GM18867 (cell line): Measurements from ENCODE around the gene FXN.
"Not testable (repeated sequence)": the region's sequence is repeated elsewhere in the genome, so short reads cannot be mapped to it uniquely, and the experiment has no call there.

ENCODE experiments used
- ATAC-seq: cut with Tn5 transposase; IDR thresholded peaks from one replicate; pipeline ENCODE4 v1.9.1; 2021; ENCODE audit warnings: mild to moderate bottlenecking, moderate library complexity; ENCODE audit not compliant: unreplicated experiment

The FXN gene

GRCh38 chr9:69065660-69066059 is 30.1 kb downstream of the FXN start:
- ATAC-seq, result no peak

DNA sequence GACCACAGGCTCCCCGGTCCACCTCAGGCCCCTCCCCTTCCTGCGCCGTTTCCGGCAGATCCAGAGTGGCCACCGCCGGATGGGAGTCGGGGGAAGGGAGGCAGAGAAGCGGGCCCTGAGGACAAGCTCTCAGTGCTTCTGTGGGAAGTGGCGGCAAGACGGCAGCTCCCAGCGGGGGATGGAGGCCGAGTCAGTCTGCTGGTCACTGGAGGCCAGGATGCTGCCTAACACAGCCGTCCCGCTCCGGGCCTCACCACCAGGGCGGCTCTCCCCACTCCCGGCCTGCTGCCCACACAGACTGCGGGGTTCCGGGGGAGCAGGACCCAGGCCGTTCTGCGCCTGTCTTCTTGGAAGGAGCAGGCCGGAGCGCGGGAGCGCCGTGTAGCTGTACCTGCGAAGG is 31.4 kb downstream of the FXN start:
- ATAC-seq, result no peak

GRCh38 chr9:69070201-69070600 is 34.6 kb downstream of the FXN start:
- no peak for ATAC-seq

- no peak for ATAC-seq
Observed at GRCh38 chr9:69071059-69071458, 35.5 kb downstream of the FXN start.

GRCh38 chr9:69073103-69073502 is 37.6 kb downstream of the FXN start:
- ATAC-seq, result no peak

DNA sequence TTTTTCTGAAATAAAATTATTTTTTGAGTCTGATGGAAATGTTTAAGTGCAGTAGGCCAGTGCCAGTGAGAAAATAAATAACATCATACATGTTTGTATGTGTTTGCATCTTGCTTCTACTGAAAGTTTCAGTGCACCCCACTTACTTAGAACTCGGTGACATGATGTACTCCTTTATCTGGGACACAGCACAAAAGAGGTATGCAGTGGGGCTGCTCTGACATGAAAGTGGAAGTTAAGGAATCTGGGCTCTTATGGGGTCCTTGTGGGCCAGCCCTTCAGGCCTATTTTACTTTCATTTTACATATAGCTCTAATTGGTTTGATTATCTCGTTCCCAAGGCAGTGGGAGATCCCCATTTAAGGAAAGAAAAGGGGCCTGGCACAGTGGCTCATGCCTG is 39.2 kb downstream of the FXN start:
- no peak for ATAC-seq

DNA sequence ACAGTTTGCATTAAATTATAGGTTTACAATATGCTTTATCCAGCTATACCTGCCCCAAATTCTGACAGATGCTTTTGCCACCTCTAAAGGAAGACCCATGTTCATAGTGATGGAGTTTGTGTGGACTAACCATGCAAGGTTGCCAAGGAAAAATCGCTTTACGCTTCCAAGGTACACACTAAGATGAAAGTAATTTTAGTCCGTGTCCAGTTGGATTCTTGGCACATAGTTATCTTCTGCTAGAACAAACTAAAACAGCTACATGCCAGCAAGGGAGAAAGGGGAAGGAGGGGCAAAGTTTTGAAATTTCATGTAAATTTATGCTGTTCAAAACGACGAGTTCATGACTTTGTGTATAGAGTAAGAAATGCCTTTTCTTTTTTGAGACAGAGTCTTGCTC is 41.0 kb downstream of the FXN start:
- ATAC-seq, result no peak

- ATAC-seq, result no peak
Observed at GRCh38 chr9:69078069-69078468, 42.5 kb downstream of the FXN start.

GRCh38 chr9:69078581-69078980 is 43.0 kb downstream of the FXN start:
- ATAC-seq, result no peak

DNA sequence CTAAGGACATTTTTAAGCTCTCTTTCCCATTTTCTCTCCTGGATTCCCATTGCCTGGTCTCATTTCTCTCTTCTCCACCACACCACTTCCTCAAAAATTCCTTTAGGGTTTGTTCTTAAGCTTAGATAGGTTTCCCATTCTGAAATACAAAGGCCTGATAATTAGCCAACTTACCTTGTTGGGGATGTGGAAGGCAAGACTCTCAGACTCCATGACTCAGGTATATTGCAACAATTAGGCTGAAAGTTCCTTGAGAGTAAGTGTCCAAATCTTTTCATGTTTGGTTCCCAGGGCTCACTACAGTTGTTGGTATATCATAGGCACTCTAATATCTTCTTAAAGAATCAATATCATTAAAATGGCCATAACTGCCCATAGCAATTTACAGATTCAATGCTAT is 43.6 kb downstream of the FXN start:
- ATAC-seq, result no peak

- ATAC-seq, result no peak
Observed at GRCh38 chr9:69081261-69081660, 45.7 kb downstream of the FXN start.

GRCh38 chr9:69083321-69083720 is 47.8 kb downstream of the FXN start:
- no peak for ATAC-seq

DNA sequence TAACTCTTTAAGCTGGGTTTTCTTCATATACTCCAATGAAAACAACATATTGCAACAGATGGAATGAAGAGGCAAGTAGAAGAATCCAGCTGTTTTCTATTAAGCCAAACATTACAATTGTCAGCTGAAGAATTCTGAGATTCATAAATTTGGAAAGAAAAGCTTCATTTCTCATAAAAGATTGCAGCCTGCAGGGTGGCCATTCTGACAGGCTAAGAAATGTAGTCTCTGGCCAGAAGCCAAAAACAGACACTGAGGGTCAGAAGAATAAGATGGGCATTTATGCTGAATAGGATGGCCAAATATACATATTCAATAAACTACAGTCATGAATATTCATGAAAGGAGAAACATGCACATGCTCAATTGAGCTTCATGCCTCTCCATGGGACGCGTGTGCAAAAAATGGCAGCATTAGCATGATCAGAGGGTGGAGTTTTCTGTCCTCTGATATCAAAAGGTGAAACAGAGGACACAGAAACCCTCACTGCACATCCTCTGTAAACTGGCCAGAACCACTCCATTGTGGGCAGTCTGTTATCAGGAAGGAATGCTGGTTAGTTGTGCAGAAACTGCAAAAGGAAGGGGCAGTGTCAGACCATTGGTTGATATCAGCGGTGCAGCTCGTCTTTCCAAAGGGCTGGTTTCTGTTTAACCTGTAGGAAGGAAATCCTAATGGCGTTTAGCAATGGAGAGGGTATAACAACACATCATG is 50.2 kb downstream of the FXN start:
- no peak for ATAC-seq

- ATAC-seq, result no peak
Observed at GRCh38 chr9:69086312-69086711, 50.8 kb downstream of the FXN start.

- ATAC-seq, result no peak
Observed at GRCh38 chr9:69086769-69087168, 51.2 kb downstream of the FXN start.

DNA sequence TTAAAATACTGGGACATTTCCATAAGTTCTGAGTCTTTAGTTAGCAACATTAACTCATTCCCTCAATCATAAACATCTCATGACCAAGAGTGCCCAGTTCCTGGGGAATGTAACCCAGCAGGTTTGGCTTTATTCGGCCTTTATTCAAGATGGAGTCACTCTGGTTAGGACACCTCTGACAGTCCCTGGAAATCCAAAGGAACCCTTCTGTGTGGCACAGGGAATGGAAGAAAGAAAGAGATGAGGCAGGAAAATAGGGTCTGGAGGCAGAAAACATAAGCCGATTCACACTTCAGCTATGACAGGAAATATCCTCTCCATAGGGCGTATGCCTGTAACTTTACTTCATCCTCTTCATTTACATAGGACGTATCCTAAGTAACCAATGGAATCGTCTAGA is 53.5 kb downstream of the FXN start:
- ATAC-seq, result no peak

GRCh38 chr9:69089491-69089890 is 53.9 kb downstream of the FXN start:
- no peak for ATAC-seq

DNA sequence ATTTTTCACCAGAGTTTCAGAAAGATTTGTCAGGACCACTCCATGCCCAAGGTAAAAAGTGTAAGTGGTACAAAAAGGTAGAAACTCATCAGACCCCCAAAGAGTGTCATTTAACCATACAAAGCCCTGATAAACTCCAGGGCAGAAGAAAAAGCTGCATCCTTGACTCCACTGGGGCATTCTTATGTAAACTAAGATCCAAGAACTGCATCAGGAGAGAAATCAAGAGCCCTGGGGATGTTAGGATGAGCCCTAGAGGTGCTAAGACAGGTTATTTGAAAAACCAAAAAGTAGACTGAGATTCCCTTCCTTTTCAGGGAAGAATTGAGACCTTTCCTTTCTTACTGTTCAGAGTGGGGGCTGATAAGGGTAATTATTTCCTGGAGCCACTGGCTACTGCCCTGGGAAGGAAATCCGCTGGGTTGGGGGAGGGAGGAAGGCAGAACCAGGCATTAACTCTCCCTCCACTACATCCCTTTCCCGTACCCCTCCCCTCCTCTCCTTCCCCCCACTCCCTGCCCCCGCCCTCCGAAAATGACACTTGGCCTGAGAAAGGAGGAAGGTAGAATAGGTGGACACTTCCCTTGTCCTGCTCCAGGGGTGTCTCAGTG is 54.7 kb downstream of the FXN start:
- ATAC-seq, result no peak

DNA sequence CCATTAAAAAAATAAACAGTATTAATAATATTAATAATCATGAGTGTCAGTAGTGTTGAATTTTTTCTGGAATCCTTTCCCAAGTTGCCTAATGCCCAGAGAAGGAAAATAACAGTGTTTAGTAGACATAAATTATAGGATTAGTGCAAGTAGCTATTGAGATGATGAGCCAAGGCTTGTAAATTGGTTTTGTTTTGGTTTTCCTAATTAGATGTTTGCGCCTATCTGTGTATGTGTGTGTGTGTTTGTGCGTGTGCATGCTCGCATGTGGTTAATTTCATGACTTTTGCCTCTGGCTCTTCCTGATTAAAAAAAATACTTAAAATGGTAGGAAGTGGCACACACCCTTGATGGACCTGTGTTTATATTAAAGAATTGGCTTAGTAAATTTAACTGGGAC is 55.4 kb downstream of the FXN start:
- no peak for ATAC-seq

GRCh38 chr9:69093471-69094103 is 58.0 kb downstream of the FXN start:
- no peak for ATAC-seq

- not testable (repeated sequence) for ATAC-seq
Observed at GRCh38 chr9:69094361-69095135, 59.0 kb downstream of the FXN start.

GRCh38 chr9:69097064-69097463 is 61.5 kb downstream of the FXN start:
- ATAC-seq, result no peak
